Stimulated activated CD4-positive, alpha-beta T cell treated with anti-CD3 and anti-CD28 coated beads, Interleukin-4, amount 100 ng/mL, for 4 hours (primary cell): Measurements from ENCODE around the gene VIPR2.

ENCODE experiments used
- DNase-seq, 2 experiments: peaks; one replicate each; pipeline ENCODE4 v3.0.0-alpha.2; 2020

The VIPR2 gene

DNA sequence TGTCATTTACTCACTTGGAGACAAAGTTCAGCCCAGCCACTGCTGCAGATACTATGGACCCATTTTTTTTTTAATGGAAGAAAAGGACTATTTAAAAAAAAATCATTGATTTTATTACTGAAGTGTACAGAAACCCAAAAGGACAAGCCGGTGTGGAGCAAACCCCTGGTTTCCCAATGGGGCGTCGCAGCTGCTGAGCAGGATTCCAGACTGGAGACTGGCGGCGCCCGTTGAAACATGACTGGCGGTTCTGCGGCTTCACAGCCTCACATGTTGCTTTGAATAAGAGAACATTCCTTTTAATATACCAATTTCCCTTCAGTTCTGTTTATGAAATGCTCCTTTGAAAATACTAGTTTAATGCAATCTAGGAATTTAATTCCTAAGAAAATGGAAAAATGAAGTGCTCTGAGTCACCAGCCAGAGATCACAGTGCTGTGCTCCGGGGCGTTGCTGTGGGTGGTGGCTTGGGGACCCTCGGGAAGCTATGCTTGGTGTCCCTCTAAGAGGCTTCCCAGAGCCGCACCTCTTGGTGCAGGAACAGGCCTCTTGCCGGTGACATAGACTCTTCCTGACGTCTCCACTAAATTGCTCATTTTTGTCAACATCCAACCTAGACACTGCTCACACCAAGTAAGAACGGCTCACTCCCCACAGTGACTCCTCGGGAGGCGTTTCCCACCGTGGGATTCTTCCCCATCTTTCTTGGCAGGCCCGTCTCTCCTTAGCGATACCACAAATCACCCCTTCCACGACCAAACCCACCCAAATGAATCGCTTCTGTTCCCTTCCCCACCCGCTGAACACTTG lies 12.0 kb upstream of the VIPR2 start:
- no peak for DNase-seq

- no peak for DNase-seq
Observed at GRCh38 chr7:159155410-159155809, 10.7 kb upstream of the VIPR2 start.

DNA sequence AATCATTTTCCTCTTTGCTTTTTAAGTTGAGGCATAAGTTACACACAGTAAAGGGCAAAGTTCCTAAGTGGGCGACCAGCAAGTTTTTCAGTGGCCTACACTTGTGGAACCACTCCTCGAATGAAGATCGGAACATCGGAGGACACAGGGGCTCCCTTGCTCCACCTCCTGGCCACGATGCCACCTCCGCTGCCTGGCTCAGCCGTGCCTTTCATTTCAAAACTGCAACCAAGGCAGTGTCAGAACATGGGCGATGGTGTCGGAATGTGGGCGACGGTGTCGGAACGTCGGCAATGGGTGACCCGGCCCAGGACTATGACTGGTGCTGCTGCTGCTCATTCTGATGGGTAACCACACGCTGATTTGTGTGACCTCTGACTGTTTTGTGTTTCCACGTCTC lies 9.6 kb upstream of the VIPR2 start:
- DNase-seq: no peak

DNA sequence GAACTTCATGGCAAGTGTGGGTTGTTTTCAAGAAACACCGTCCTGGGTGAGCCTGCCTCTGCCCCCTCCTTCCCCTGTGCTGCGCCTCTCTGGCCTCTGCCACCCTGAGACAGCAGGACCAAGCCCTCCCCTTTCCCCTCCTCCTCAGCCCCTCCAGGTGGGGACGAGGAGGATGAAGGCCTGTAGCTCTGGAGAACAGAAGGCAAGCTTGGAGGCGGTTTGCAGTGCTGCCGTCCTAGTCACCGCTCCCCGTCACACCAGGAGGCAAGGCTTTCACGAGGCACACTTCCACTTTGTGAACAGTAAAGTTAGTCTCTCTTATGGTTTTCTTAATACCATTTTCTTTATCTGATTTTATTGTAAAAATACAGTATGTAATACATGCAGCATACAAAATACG lies 8.8 kb upstream of the VIPR2 start:
- no peak for DNase-seq

DNA sequence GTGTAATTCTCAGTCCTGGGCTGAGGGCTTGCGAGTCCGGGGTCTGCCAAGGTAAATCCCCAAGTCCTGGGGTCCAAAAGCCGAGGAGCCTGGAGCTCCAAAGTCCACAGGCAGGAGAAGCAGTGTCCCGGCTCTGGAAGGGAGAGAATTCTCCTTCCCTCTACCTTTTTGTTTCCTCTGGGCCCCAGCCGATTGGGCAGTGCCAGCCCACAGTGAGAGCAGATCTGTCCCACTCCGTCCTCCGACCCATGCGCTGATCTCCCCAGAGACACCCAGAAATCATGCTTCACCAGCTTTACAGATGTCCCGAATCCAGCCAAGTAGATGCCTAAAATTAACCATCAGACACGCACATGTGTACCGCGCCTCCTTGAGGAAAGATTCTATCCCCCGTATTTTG lies 8.1 kb upstream of the VIPR2 start:
- no peak for DNase-seq

DNA sequence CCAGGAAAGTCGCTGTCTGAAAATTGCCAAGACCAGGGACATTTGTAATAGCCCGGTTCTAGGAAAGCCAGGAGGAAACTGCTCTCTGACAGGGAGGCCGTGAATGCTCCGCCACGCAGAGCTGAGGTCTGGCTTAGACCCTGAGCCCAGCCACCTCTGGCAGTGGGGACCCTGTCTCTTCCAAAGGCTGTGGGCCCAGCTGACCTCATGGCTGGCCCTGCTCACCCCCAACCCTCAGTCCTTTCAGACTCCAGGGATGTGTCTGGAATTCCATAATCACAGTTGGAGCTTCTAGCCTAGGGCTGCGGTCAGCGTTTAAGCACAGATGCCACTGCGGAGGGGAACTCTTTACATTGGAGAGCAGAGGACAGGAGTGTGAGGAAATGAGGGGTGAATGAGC lies 6.6 kb upstream of the VIPR2 start:
- DNase-seq: no peak

- DNase-seq: no peak
Observed at GRCh38 chr7:159149488-159149887, 4.8 kb upstream of the VIPR2 start.

GRCh38 chr7:159148430-159149395 lies 4.0 kb upstream of the VIPR2 start:
- no peak for DNase-seq

GRCh38 chr7:159147687-159148086 lies 3.0 kb upstream of the VIPR2 start:
- DNase-seq: no peak

GRCh38 chr7:159147246-159147645 lies 2.6 kb upstream of the VIPR2 start:
- DNase-seq: no peak

- DNase-seq: no peak
Observed at GRCh38 chr7:159146084-159146858, 1.6 kb upstream of the VIPR2 start.

GRCh38 chr7:159145490-159145855 lies 806 bp upstream of the VIPR2 start:
- DNase-seq: no peak

- DNase-seq: peak in 1 of 2 experiments; percentile 23
Observed at GRCh38 chr7:159143780-159144757, 598 bp downstream of the VIPR2 start.

DNA sequence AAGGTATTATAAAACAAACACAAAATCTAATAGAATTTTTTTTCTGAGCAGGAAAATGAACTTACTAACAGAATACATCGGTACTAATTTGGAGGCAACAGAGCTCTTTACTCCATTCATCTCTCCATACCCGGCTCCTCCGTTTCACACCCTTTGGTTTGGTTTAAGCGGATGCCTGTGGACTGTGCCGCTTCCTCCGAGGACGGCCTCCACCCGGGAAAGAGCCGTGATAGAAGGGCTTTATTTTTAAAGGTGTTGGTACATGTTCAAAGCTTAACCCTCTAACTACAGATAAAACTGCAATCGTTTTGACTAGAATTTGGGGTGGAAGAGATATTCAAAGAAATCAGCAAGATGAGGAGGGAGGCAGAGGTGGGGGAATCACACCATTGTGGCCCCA lies 1.9 kb downstream of the VIPR2 start:
- DNase-seq: no peak

- no peak for DNase-seq
Observed at GRCh38 chr7:159142199-159142598, 2.5 kb downstream of the VIPR2 start.

GRCh38 chr7:159141660-159142059 lies 3.0 kb downstream of the VIPR2 start:
- no peak for DNase-seq

DNA sequence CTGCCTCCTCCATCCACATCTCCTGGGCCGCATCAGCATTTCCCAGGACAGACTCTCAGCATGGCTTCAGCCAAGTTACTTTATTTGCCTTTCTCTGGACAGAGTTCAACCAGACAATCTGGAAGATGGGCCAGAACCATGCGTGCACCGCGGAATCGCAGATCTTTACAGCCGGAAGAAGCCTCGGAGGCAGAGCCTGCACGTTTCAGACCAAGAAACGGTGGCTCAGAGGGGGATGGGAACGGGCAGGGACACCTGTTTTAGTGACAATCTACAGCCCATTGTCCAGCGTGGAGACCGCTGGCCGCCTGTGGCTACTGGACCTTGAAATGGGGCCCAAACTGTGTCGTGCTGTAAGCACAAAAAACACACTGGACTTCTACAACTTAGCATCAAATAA lies 3.5 kb downstream of the VIPR2 start:
- DNase-seq: no peak

GRCh38 chr7:159140170-159140910 lies 4.3 kb downstream of the VIPR2 start:
- no peak for DNase-seq

- DNase-seq: no peak
Observed at GRCh38 chr7:159139639-159140038, 5.0 kb downstream of the VIPR2 start.

DNA sequence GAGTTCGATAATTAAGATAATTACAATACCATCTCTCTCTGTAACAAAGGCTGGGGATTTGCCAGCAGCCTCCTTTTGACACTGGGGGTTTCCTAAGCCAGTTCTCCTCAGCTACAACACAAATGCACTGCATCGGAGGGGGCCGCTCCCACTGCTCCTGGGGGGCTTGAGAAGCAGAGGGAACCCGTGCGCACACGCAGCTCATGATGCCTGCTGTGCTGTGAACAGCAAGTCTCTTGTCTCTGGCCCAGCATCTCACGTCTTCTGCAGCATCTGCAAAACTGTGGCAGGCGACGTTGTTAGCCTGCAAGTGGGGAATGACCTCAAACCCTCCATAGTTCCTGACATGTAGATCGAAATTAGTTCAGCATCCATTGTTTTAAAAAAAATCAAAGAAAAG lies 5.5 kb downstream of the VIPR2 start:
- DNase-seq: no peak

GRCh38 chr7:159138508-159138907 lies 6.2 kb downstream of the VIPR2 start:
- no peak for DNase-seq
